Measurements from ENCODE around the gene MYO1A.

Gene MYO1A

GRCh38 chr12:57049890-57050289, at the start of gene MYO1A:
Gene MYO1A (minus strand): TSS chr12:57050129. CDS start chr12:57048323, 1,806 bp downstream.
- no peak for DNase-seq (ENCODE audit: low read depth in 1 of 2, low spot score in 1 of 2)

GRCh38 chr12:57099047-57099714, 49.3 kb upstream of the MYO1A start:
- DNase-seq (ENCODE audit: low read depth in 1 of 2, low spot score in 1 of 2), result no peak

- no peak for DNase-seq (ENCODE audit: low read depth in 1 of 2, low spot score in 1 of 2)
Observed at GRCh38 chr12:57098546-57098945, 48.6 kb upstream of the MYO1A start.

DNA sequence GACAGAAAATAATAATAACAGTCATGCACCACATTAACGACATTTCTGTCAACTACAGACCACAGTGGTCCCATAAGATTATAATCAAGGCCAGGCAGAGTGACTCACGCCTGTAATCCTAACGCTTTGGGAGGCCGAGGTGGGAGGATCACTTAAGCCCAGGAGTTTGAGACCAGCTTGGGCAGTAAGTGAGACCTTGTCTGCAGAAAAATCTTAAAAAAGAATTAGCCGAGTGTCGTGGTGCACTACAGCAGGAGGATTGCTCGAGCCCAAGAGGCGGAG, 47.6 kb upstream of the MYO1A start:
- DNase-seq (ENCODE audit: low read depth in 1 of 2, low spot score in 1 of 2), result no peak

DNA sequence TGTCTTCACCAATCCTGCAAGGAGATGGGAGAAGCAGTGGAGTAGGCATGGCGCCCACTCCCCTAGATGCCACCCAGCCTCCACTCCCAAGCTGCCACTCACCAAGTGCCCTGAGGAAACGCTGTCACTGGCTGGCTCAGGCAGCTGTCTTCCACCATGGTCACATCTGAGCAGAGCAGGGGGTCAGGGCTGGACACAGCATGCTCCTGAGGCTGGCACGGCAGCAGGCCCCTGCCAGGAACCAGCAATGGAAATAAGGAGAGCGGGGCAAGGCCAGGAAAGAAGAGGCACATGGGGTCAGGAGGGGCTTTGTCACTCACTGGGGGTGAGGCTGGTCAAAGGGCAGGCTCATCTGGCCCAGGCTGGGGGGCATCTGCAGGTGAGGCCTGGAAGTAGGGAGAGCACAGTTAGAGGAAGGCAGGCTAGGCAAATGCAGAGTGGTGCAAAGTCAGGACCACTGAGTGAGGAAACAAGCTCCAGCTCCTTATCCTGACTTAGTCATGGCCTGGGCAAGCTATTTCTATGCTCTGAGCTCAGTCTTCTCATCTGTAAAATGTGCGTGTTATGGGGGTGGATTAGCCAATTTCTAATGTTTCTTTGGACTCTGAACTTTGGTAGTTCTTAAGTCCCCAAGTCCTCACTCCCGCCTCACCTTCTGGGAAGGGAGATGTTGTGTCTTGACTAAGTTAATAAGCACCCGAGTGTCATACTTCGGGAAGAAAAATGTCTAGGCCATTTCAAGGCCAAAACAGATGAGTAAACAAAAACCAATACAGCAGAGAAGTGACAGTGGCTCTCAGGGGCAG, 47.0 kb upstream of the MYO1A start:
- no peak for DNase-seq (ENCODE audit: low read depth in 1 of 2, low spot score in 1 of 2)

DNA sequence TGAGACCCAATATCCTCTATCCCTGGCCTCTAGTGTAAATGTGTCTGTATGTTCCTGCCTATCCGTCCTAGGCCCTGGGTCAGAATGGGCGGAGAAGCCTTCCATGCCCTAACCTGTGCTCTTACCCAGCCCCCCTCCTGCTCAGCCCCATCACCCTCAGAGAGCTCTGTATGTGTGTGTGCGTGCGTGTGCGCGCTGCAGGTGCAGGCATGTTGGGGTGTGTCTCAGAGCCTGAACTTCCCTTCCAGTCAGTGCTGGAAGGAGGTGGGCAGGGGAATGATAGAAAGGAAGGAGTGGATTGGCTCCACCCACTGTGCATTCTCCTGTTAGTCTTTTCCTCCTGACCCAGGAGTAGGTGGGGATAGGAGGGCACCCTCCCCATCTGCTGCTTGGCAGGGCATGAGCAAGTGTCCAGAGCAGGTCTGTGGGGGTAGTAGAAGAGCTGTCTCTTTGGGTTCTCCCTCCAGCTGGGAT, 46.2 kb upstream of the MYO1A start:
- DNase-seq (ENCODE audit: low read depth in 1 of 2, low spot score in 1 of 2), result no peak

DNA sequence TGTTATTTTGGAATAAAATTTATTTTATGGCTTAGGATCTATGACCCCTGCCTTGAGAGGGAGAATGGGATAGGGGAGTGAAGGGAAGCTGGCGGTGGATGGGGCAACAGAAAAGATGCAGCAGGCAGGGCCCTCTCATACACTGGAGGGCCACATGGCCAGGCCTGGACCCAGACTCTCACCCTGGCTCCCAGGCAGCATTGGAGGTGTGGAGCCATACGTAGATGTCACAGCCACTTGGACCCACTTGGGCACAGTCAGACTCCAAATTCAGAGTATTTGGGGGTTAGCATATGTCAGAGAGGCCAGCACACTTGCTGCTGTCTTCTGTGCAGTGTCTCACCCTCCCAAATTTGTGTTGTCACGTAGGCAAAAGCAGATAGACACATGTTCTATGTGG, 45.5 kb upstream of the MYO1A start:
- DNase-seq (ENCODE audit: low read depth in 1 of 2, low spot score in 1 of 2), result no peak

DNA sequence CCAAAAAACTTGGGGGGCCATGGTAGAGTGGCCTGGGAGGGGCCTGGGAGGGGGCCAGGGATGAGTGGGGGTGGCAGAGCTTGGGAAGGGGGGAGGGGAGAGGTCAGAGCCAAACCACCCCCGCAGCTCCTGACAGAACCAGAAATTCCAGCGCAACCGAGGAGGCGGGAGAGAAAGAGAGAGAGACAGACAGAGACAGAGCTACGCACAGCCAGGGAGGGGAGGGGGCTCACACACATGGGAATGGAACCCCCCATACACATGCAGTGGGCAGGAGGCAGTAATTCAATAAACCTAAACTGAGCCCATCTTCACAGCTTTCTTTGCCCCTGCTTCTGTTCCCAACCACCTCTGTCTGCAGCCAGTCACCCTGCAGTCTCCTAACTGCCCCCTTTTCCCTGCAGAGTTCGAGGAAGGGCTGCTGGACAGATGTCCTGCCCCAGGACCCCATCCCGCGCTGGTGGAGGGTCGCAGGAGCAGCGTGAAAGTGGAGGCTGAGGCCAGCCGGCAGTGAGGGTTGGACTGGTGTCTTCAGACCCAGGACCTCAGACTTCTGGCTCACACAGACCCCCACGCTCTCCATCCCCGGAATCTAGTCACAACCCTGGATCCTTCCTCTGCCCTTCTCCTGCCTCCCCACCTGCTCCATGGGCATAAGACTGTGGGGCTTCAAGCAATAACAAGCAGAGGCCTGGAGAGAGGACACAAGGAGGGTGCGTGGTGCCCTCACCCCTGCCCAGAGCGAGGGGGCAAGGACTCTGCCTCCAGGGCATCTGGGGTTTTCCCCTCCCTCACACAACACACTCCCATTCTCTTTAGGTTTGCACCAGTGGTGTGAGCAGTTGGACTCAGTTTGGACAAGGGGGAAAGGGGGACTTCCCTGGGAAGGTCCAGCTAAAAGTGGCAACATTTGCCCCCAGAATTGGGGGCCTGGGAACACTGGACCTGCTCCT, 44.6 kb upstream of the MYO1A start:
- DNase-seq (ENCODE audit: low read depth in 1 of 2, low spot score in 1 of 2), result no peak

DNA sequence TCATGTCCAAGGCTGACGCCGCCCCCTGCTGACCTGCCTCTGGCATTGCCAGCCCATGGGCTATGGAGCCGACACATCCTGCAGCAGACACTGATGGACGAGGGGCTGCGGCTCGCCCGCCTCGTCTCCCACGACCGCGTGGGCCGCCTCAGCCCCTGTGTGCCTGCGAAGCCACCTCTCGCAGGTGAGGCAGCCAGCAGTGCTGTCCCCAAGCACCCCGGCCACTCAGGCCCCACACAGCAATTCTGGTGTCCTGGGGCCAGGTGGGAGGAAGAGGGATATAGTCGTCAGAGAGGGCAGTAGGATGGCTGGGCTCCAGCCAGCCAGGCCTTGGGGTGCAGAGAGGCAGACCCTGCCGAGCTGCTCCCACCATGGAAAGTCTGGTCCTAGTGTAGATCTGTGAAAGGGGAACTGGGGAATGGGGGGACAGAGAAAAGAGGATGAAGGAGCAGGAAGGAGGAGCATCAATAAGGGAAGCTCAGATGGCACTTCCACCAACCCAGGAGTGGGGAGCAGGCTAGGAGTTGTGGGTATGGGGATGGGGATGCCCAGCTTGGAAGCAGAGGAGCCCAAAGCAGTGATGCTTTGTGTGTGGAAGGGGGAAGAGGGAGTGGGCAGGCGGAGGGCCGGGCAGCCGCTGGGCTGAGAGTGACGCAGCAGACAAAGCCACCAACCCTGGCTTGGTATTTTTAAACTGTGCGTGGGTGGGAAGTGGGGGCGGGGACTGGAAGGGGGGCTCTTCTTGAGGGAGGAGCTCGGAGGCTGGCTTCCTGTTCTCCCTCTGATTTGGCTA, 43.7 kb upstream of the MYO1A start:
- peak in 1 of 2 donors; percentile 33 for DNase-seq (ENCODE audit: low read depth in 1 of 2, low spot score in 1 of 2)

DNA sequence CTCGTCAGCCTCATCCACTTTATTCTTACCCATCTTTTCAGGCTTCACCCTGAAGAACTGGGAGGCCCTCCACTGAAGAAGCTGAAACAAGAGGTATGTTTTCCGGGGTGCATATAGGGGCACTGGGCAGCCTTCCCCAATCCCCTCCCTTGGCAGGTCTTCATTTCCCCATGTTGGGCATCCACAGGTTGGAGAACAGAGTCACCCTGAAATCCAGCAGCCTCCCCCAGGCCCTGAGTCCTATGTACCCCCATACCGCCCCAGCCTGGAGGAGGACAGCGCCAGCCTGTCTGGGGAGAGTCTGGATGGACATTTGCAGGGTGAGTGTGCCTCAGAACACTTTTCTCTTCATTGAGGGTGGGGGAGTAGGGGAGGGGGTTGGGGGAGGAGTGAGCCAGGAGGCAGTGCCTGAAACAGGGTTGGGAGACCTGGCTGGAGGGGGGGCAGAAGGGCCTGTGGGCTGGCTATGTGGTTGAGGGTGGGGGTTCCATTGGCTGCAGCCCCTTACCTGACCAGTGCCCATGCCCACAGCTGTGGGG, 43.0 kb upstream of the MYO1A start:
- DNase-seq (ENCODE audit: low read depth in 1 of 2, low spot score in 1 of 2), result no peak

GRCh38 chr12:57092529-57092862, 42.6 kb upstream of the MYO1A start:
- no peak for DNase-seq (ENCODE audit: low read depth in 1 of 2, low spot score in 1 of 2)

DNA sequence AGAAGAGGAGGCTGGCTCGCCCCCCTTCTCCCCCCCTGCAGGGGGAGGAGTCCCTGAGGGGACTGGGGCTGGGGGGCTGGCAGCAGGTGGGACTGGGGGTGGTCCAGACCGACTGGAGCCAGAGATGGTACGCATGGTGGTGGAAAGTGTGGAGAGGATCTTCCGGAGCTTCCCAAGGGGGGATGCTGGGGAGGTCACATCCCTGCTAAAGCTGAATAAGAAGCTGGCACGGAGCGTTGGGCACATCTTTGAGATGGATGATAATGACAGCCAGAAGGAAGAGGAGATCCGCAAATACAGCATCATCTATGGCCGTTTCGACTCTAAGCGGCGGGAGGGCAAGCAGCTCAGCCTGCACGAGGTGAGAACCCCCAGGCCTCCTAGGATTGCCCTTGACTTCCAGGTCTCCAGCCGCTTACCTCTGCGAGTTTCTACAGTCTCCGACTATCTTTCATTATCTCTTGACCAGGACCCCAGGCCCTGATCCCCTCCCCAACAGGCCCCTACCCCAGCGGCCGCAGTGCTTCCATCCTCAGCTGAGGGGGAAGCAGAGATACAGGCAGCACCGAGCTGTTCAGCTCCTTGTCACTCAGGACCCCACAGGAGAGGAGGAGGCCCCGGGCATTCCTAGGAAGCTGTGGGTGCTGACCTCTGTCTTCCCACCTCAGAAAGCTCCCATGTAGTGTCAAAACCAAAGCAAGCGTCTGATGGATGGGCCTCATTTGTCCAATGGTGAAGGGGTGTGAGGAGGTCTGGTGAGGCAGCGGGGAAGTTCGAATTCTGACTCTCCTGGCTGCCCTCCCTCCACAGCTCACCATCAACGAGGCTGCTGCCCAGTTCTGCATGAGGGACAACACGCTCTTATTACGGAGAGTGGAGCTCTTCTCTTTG, 42.0 kb upstream of the MYO1A start:
- no peak for DNase-seq (ENCODE audit: low read depth in 1 of 2, low spot score in 1 of 2)

DNA sequence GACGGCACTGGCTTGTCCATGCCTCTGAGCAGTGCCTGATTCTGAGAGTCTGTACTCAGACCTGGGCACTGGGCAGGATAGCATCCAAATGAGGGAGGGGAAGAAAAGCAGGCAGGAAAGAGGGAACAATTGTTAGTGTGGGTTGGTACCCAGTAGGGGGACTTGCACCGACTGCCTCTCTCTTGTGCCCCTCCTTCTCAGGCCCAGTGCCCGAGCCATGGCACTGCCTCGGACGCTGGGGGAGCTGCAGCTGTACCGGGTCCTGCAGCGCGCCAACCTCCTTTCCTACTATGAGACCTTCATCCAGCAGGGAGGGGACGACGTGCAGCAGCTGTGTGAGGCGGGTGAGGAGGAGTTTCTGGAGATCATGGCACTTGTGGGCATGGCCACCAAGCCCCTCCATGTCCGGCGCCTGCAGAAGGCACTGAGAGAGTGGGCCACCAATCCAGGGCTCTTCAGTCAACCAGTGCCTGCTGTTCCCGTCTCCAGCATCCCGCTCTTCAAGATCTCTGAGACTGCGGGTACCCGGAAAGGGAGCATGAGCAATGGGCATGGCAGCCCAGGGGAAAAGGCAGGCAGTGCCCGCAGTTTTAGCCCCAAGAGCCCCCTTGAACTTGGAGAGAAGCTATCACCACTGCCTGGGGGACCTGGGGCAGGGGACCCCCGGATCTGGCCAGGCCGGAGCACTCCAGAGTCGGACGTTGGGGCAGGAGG, 41.2 kb upstream of the MYO1A start:
- DNase-seq (ENCODE audit: low read depth in 1 of 2, low spot score in 1 of 2), result no peak

GRCh38 chr12:57090490-57090889, 40.6 kb upstream of the MYO1A start:
- DNase-seq (ENCODE audit: low read depth in 1 of 2, low spot score in 1 of 2), result no peak

DNA sequence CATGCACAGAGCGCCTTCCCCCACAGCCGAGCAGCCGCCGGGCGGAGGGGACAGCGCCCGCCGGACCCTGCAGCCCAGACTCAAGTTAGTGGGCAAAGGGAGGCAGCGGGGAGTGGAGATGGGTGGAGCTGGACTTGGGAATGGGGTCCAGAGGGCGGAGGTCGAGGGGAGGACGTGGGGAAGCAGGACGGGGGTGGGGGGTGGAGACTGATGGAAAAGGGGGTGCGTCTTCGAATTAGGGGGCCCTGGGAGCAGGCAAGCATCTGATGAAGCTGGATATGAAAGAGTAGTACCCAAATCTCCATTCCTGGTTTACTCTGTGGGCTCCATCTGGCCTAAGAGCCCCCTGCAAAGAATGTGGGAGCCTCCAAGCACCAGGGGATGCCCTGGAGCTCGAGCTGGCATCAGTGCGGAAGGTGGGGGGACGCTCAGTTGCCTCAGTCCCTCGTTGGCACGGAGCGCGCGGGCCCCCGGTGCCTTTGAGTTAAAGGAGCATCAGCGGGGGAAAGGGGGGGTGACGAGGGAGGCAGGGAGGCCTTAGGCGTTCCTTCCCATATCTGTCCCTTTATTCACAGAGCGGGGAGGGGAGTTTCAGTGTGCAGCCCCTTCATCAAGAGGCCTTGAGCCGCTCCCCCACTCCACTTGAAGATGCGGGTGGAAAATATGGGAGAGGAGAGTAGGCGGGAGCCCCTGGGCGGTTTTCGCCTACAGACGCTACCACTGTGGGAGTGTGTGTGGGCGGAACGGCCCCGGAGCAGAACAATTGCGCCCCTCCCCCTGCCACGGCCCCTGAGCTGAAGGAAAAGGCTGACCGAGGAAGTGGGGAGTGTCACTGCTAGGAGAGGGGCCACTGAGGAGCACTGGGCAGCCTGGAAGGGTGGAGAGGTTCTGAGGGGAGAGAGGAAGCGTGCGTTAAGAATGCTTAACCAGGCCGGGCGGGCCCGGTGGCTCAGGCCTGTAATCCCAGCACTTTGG, 39.6 kb upstream of the MYO1A start:
- DNase-seq (ENCODE audit: low read depth in 1 of 2, low spot score in 1 of 2), result peak in 1 of 2 donors; percentile 40

GRCh38 chr12:57088354-57089270, 38.7 kb upstream of the MYO1A start, which contains the start of gene NAB2:
Gene NAB2 (plus strand): TSS chr12:57089114. CDS start chr12:57089272, 158 bp downstream.
- peak; percentile 83 to 89 for DNase-seq (ENCODE audit: low read depth in 1 of 2, low spot score in 1 of 2)
